Measurements from ENCODE around the gene NQO2.

NQO2 gene

GRCh38 chr6:2999618-3000557 lies at the start of gene NQO2:
TSS of gene NQO2 (plus strand) at chr6:2999894. CDS start at chr6:3006553, 6,659 bp downstream.
- DNase-seq, result peak; percentile 82

- DNase-seq, result no peak
These were observed 49.0 kb upstream of the NQO2 start for GRCh38 chr6:2950713-2951112.

GRCh38 chr6:2951728-2952127 lies 48.0 kb upstream of the NQO2 start:
- no peak for DNase-seq

- DNase-seq, result peak; percentile 60
These were observed 47.1 kb upstream of the NQO2 start for GRCh38 chr6:2952557-2953095.

GRCh38 chr6:2953098-2953497 lies 46.6 kb upstream of the NQO2 start:
- DNase-seq, result no peak

GRCh38 chr6:2956930-2957685 lies 42.6 kb upstream of the NQO2 start:
- no peak for DNase-seq

GRCh38 chr6:2957696-2958330 lies 41.9 kb upstream of the NQO2 start:
- no peak for DNase-seq

- no peak for DNase-seq
These were observed 41.4 kb upstream of the NQO2 start for GRCh38 chr6:2958331-2958711.

- DNase-seq, result no peak
These were observed 40.9 kb upstream of the NQO2 start for GRCh38 chr6:2958776-2959175.

GRCh38 chr6:2959909-2960719 lies 39.6 kb upstream of the NQO2 start:
- no peak for DNase-seq

GRCh38 chr6:2960935-2961334 lies 38.8 kb upstream of the NQO2 start:
- DNase-seq, result no peak

- no peak for DNase-seq
These were observed 38.2 kb upstream of the NQO2 start for GRCh38 chr6:2961506-2961905.

GRCh38 chr6:2962004-2962403 lies 37.7 kb upstream of the NQO2 start:
- DNase-seq, result no peak

- no peak for DNase-seq
These were observed 37.1 kb upstream of the NQO2 start for GRCh38 chr6:2962636-2963035.

- DNase-seq, result no peak
These were observed 35.9 kb upstream of the NQO2 start for GRCh38 chr6:2963756-2964155.

- no peak for DNase-seq
These were observed 34.7 kb upstream of the NQO2 start for GRCh38 chr6:2964793-2965505.

GRCh38 chr6:2966347-2966746 lies 33.3 kb upstream of the NQO2 start:
- peak; percentile 25 for DNase-seq

GRCh38 chr6:2967936-2968335 lies 31.8 kb upstream of the NQO2 start:
- no peak for DNase-seq

- no peak for DNase-seq
These were observed 31.0 kb upstream of the NQO2 start for GRCh38 chr6:2968600-2969135.

GRCh38 chr6:2969549-2969948 lies 30.1 kb upstream of the NQO2 start:
- no peak for DNase-seq

GRCh38 chr6:2970034-2970685 lies 29.5 kb upstream of the NQO2 start:
- no peak for DNase-seq

All from NCI-H146 (cell line).